Ovary (tissue), 9 donors: Measurements from ENCODE around the gene HSD11B2. TPM values are rescaled to one million over a fixed set of nuclear protein-coding genes. Genes with fewer than 3 reads are reported as not detected.

Experiments used
- DNase-seq, 5 donors: peaks; one replicate each; pipeline ENCODE4 v3.0.0-alpha.2; 2019 to 2020
- H3K27ac ChIP-seq, 2 donors: fragments of 200-600 bp; one replicate each; pipeline versions ENCODE4 v1.5.1 to v1.8.0; 2019 to 2022
- H3K27me3 ChIP-seq: fragments of 200-600 bp; one replicate; pipeline ENCODE4 v1.8.0; 2022
- H3K36me3 ChIP-seq: fragments of 200-600 bp; sonication (generic); one replicate; pipeline ENCODE4 v1.5.1; 2019
- H3K4me1 ChIP-seq: one replicate; pipeline ENCODE4 v1.8.1; 2013; ENCODE audit warnings: mild to moderate bottlenecking, moderate library complexity; ENCODE audit not compliant: insufficient read depth
- H3K4me3 ChIP-seq: fragments of 200-600 bp; sonication (generic); one replicate; pipeline ENCODE4 v1.5.1; 2017
- H3K9me3 ChIP-seq, 2 donors: fragments of 200-600 bp in 1 of 2; sonication (generic) in 1 of 2; one replicate each; pipeline versions ENCODE4 v1.5.1 to v1.8.1; 2013 to 2019; ENCODE audit warnings: mild to moderate bottlenecking in 1 of 2, moderate library complexity in 1 of 2
- EP300 ChIP-seq: sonication (generic); formaldehyde crosslinking; IDR thresholded peaks from one replicate; pipeline ENCODE4 v1.6.1; 2017; ENCODE audit warnings: antibody characterized with exemption
- POLR2A ChIP-seq: fragments of 450-650 bp; IDR thresholded peaks from one replicate; pipeline ENCODE4 v1.6.1; 2017; ENCODE audit warnings: antibody characterized with exemption, mild to moderate bottlenecking, moderate library complexity
- WGBS, 3 donors: extraction: QIAGEN DNeasy Blood & Tissue Kit in 1 of 3; methylation state at CpG; one replicate each; pipeline versions ENCODE4 v1.1.5 to v1.1.7; 2013 to 2017; 5-methylcytosine and 5-hydroxymethylcytosine counted together
- intact Hi-C, 4 donors: fragments of 100-400 bp; cut with DNase I; formaldehyde crosslinking; loops; one replicate each; pipeline versions ENCODE4 v1.11.0 to v1.15.1; 2022 to 2023
- polyA plus RNA-seq, 2 donors: library from polyadenylated mRNA; stranded (reverse); fragments of 200-250 nt in 1 of 2; fragments of 350-450 nt in 1 of 2; fragmentation: Illumina TruSeq in 1 of 2; extraction: RNeasy Lipid Tissue Mini Kit (QIAGEN cat#74804) in 1 of 2; gene quantifications; one replicate each; pipeline ENCODE4 v1.2.3, GENCODE V29; 2013 to 2014
- total RNA-seq, 7 donors: library from RNA; depleted of rRNA in 2 of 7; stranded (reverse); fragments of >200 nt in 2 of 7; fragmentation: NEBNext Ultra II Directional in 3 of 7; extraction: Animal tissue kit (Norgen Biotek cat#: 25700) in 3 of 7; gene quantifications; one replicate each; pipeline versions ENCODE4 v1.1.0 to v1.2.4, GENCODE V29; 2016 to 2023
- TF ChIP-seq, protein P1 (sequence below), 3 donors: fragments of 450-650 bp in 2 of 3; fragments of 200-600 bp in 1 of 3; IDR thresholded peaks; one replicate each; pipeline versions ENCODE4 v1.5.1 to v1.8.0; 2016 to 2022; ENCODE audit warnings: antibody characterized with exemption in 3 of 3, mild to moderate bottlenecking in 1 of 3
- donor health status: DM: no; HTN: no; CAD: no; lungs with moderate emphysema.
- donor health status: DM: no; HTN: no; CAD: no.
- donor health status: Bipolar disorder and iron deficiency.
- donor health status: DM: yes; HTN: yes; CAD: no.
- donor health status: DM: no; HTN: no; CAD: no.
- donor health status: DM: yes; HTN: yes; CAD: no.

HSD11B2 gene
- total and polyA plus RNA-seq, 9 donors, result 1.3 to 26.3 (median 15.7) TPM

DNA sequence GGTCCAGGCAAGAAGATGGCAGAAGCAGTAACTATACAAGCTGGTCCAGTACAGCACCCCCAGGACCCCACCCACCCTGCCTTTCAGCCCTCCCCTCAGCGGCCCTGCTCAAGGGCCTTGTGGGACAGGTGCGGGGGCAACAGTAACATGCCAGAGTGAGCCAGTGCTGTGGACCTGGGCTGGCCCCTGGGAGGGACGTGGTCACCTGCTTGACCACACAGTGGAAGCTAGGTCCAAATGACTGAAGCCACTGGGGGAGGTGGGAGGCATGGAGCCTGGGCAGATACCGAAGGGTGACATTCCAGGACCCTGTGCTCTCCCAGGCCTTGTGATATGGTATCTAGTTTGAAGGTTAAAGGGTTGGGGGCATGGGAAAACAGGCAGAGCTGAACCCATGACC is 32.8 kb downstream of the HSD11B2 start:
- 82 to 91% (median 90%) methylated on average over 4 of the region's 4 CpGs for WGBS, 3 donors
- intact Hi-C loops, result loop anchor here in 3 of 4 donors (2.0 to 10.0 kb wide), 4 partner anchors 35 to 529 kb away; partner anchors contain the start of genes CES2 (in 1 of the 3) and CIAO2B (in 1 of the 3)
- TF ChIP-seq, protein P1, sequence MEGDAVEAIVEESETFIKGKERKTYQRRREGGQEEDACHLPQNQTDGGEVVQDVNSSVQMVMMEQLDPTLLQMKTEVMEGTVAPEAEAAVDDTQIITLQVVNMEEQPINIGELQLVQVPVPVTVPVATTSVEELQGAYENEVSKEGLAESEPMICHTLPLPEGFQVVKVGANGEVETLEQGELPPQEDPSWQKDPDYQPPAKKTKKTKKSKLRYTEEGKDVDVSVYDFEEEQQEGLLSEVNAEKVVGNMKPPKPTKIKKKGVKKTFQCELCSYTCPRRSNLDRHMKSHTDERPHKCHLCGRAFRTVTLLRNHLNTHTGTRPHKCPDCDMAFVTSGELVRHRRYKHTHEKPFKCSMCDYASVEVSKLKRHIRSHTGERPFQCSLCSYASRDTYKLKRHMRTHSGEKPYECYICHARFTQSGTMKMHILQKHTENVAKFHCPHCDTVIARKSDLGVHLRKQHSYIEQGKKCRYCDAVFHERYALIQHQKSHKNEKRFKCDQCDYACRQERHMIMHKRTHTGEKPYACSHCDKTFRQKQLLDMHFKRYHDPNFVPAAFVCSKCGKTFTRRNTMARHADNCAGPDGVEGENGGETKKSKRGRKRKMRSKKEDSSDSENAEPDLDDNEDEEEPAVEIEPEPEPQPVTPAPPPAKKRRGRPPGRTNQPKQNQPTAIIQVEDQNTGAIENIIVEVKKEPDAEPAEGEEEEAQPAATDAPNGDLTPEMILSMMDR (IDR thresholded peaks at IDR 0.05), result no peak
- no peak for TF ChIP-seq POLR2A
- no peak for TF ChIP-seq EP300
- Histone ChIP-seq H3K36me3 (no peaks in the 10 kb centered on the region), H3K4me3 (no peak overlapping the region), H3K27me3 (no peaks in the 10 kb centered on the region), H3K27ac (no peak overlapping the region), H3K4me1 (peaks cover 29% of the 10 kb centered on the region), H3K9me3 (no peaks in the 10 kb centered on the region)
- DNase-seq, result no peak

DNA sequence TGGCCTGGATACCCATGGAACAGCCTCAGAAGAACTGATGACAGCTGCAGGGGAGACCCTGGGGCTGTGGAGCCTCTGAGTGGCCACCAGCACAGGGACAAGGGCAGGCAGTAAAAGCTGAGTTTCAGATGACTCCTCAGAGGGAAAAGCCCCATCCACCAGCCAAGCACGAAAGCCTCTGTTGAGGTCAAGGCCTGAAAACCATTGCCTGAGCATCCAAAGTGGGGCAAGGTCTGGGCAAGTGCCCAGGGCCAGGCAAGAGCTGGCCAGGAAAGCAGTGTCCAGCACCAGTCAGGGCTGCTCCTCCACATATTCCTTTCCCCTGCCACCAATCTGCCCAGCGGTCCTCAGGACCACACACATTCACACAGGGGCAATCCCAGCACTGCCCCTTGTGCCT is 33.6 kb downstream of the HSD11B2 start:
- 55 to 70% (median 69%) methylated on average over 2 of the region's 2 CpGs for WGBS, 3 donors
- no peaks in the 10 kb centered on the region for H3K36me3 ChIP-seq
- H3K27me3 ChIP-seq, result no peaks in the 10 kb centered on the region
- TF ChIP-seq, protein P1 (IDR thresholded peaks at IDR 0.05), result no peak
- TF ChIP-seq POLR2A, result no peak
- TF ChIP-seq EP300, result no peak
- intact Hi-C loops, result loop anchor here in 3 of 4 donors (2.0 to 10.0 kb wide), 4 partner anchors 36 to 530 kb away; partner anchors contain the start of genes CES2 (in 1 of the 3) and CIAO2B (in 1 of the 3)
- peaks cover 20% of the 10 kb centered on the region for H3K4me1 ChIP-seq
- DNase-seq, result no peak
- H3K4me3 ChIP-seq, result no peak overlapping the region
- H3K27ac ChIP-seq, result no peak overlapping the region
- H3K9me3 ChIP-seq, result no peaks in the 10 kb centered on the region

DNA sequence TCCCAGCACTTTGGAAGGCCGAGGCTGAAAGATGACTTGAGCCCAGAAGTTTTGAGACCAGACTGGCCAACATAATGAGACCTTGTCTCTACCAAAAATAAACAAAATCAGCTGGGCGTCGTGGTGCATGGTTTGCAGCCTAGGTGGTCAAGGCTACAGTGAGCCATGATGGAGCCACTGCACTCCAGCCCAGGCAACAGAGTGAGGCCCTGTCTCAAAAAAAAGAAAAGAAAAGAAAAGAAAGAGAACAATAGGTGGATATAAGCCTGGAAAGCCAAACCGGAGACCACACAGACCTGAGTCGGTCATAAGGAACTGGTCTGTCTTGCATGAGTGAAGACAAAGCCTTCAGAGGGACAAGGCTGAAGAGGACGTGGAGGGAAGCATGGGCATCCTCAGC is 35.7 kb downstream of the HSD11B2 start:
- intact Hi-C loops, result loop anchor here in 2 of 4 donors (2.0 to 10.0 kb wide), 3 partner anchors 38 to 532 kb away; partner anchors contain the start of genes CES2 (in 1 of the 2) and CIAO2B (in 1 of the 2)
- TF ChIP-seq, protein P1 (IDR thresholded peaks at IDR 0.05), result no peak
- no peak for TF ChIP-seq POLR2A
- no peak for TF ChIP-seq EP300
- H3K27me3 ChIP-seq, result no peaks in the 10 kb centered on the region
- H3K4me3 ChIP-seq, result no peak overlapping the region
- H3K9me3 ChIP-seq, result no peaks in the 10 kb centered on the region
- 66 to 78% (median 74%) methylated on average over 6 of the region's 6 CpGs for WGBS, 3 donors
- DNase-seq, result no peak
- peaks cover 6% of the 10 kb centered on the region for H3K4me1 ChIP-seq
- no peaks in the 10 kb centered on the region for H3K36me3 ChIP-seq
- no peak overlapping the region for H3K27ac ChIP-seq

DNA sequence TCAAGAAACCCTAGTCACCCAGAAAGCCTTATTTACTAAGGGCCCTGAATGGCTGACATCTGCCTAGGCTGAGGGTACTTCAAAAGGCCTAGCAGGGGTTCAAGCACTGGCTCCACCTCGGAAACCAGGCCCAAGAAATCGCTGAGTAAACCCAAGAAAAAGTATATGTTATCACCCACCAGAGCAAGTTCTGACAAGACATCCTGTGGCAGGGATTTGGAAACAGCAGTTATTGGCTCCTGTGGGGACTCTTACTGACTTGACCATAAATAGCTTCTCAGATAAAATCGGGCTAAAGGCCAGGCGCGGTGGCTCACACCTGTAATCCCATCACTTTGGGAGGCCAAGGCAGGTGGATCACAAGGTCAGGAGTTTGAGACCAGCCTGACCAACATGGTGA is 37.8 kb downstream of the HSD11B2 start:
- Histone ChIP-seq H3K36me3 (no peaks in the 10 kb centered on the region), H3K27me3 (no peaks in the 10 kb centered on the region), H3K27ac (no peak overlapping the region), H3K4me3 (no peak overlapping the region), H3K4me1 (peaks cover 6% of the 10 kb centered on the region), H3K9me3 (no peaks in the 10 kb centered on the region)
- WGBS, 3 donors, result 85 to 90% (median 85%) methylated on average over 5 of the region's 5 CpGs
- no peak for TF ChIP-seq EP300
- TF ChIP-seq, protein P1 (IDR thresholded peaks at IDR 0.05), result no peak
- TF ChIP-seq POLR2A, result no peak
- DNase-seq, result no peak
- intact Hi-C loops, result loop anchor here in 1 of 4 donors (10.0 kb wide), 2 partner anchors 184 to 534 kb away; partner anchors contain the start of genes CES2 and CIAO2B
